CD4-positive, alpha-beta T cell treated with Interferon alpha-2 for 1 hour (primary cell): Measurements from ENCODE around the gene RASGRF1.
"Not testable (repeated sequence)": the region's sequence is repeated elsewhere in the genome, so short reads cannot be mapped to it uniquely, and the experiment has no call there.

Source experiments
- DNase-seq, 2 donors: peaks; one replicate each; pipeline ENCODE4 v3.0.0-alpha.2; 2020 to 2022

RASGRF1 gene, protein sequence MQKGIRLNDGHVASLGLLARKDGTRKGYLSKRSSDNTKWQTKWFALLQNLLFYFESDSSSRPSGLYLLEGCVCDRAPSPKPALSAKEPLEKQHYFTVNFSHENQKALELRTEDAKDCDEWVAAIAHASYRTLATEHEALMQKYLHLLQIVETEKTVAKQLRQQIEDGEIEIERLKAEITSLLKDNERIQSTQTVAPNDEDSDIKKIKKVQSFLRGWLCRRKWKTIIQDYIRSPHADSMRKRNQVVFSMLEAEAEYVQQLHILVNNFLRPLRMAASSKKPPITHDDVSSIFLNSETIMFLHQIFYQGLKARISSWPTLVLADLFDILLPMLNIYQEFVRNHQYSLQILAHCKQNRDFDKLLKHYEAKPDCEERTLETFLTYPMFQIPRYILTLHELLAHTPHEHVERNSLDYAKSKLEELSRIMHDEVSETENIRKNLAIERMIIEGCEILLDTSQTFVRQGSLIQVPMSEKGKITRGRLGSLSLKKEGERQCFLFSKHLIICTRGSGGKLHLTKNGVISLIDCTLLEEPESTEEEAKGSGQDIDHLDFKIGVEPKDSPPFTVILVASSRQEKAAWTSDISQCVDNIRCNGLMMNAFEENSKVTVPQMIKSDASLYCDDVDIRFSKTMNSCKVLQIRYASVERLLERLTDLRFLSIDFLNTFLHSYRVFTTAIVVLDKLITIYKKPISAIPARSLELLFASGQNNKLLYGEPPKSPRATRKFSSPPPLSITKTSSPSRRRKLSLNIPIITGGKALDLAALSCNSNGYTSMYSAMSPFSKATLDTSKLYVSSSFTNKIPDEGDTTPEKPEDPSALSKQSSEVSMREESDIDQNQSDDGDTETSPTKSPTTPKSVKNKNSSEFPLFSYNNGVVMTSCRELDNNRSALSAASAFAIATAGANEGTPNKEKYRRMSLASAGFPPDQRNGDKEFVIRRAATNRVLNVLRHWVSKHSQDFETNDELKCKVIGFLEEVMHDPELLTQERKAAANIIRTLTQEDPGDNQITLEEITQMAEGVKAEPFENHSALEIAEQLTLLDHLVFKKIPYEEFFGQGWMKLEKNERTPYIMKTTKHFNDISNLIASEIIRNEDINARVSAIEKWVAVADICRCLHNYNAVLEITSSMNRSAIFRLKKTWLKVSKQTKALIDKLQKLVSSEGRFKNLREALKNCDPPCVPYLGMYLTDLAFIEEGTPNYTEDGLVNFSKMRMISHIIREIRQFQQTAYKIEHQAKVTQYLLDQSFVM (N-terminal part only)

GRCh38 chr15:79090487-79091203 lies at the start of gene RASGRF1:
Gene RASGRF1 (minus strand): TSS chr15:79090780. CDS start chr15:79090498, 282 bp downstream.
- no peak for DNase-seq

DNA sequence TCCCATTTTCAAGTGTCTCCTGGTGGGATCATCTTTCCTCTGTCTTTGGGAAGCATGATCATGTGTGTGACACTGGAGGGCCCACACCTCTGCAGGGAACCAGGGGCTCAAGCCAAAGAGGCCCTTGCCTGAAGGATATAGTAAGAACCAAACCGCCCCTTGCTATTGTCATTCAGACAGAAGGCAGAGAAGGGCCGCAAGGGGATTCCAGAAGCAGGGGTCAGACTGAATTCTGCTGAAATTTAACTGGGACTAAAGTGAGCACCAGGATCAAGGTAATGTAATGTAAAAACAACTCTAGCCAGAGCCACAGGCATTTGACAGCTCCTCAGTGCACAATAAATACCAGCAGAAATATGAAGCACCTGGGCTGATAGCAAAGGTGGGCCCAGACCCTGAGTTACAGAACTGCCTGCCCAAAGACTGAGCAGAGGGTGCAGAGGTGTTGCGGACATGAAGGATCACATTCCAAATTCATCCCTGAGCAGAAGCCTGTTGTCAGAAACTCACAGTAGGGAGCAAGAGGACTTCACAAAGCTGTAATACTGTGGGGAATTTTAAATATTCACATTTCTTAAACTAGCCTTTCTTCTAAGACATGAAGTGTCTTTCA lies 46.0 kb upstream of the RASGRF1 start:
- no peak for DNase-seq

- DNase-seq = no peak
Measured at GRCh38 chr15:79133309-79133708, 42.7 kb upstream of the RASGRF1 start.

- no peak for DNase-seq
Measured at GRCh38 chr15:79132770-79133169, 42.2 kb upstream of the RASGRF1 start.

DNA sequence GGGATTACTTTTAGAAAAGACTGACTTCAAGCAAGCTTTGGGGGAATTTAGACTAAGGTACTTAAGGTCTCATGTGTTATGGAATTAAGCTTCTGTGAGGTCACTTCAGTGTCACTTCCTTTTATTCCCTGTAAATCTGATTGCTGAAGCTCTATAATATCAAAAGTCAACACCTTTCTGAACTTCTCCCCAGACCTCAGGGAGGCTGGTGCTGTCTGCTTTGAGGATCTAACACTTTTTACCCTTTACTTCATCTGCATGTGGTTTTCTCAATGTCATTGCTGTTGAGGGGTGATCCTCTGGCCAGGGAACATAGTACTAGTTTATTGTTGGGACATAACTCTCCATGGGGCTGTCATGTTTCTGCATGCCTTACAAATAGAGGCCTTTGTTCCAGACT lies 41.8 kb upstream of the RASGRF1 start:
- no peak for DNase-seq

GRCh38 chr15:79130535-79131130 lies 40.1 kb upstream of the RASGRF1 start:
- DNase-seq = no peak

DNA sequence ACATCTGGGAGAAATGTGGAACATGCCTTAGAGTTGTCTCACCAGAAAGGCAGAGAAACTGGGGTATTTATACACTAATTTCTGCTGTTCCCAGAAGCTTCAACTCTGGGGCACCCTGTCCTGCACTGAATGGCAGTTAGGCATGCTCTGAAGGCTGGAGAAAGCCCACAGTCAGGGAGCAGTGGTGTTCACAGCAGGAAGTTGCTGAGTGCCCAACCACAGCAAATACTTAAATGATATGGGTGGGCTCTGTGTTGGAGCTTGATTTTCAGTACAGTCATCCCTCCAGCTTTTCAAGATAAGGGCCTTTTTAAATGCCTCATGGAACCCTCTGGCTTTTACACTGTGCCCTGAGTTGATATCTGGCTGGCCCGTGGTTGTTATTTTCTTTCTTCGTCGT lies 38.7 kb upstream of the RASGRF1 start:
- no peak for DNase-seq

- DNase-seq = no peak
Measured at GRCh38 chr15:79128556-79128955, 38.0 kb upstream of the RASGRF1 start.

DNA sequence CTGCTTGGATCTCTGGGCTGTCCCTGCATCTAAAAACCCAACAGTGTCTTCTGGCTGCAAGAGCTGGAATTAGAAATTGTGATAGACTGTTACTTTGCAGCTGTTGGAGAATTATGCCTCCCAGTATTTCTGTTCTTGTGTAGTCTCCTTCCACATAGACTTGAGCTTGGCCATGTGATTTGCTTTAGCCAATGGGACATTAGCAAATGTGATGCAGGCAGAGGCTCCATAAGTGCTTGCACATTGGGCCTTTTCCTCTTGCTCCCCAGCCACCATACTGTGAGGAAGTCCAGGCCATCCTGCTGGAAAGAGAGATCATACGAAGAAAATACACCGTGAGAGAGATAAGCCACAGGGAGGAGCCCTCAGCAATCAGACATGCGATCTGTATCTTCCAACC lies 33.8 kb upstream of the RASGRF1 start:
- no peak for DNase-seq

DNA sequence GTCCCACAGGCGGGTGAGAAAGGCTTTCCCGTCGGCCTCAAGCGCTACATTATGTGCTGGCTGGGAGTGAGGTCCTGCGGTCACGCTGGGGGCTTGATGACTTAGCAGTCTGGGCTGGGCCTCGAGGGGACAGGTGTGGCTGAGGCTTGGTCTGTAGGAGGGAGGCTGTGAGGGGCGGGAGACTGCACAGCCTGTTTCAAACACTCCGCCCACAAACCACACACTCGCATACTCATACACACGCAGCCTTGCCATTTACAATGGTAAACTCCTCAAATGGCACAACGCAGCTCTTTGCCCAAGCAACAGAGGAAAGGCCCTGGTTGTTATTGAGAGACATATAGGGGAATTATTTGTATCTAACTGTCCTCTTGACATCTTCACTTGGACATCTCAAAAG lies 32.4 kb upstream of the RASGRF1 start:
- DNase-seq = no peak

- DNase-seq = no peak
Measured at GRCh38 chr15:79122391-79122790, 31.8 kb upstream of the RASGRF1 start.

- no peak for DNase-seq
Measured at GRCh38 chr15:79121571-79121970, 31.0 kb upstream of the RASGRF1 start.

GRCh38 chr15:79117442-79118204 lies 27.0 kb upstream of the RASGRF1 start:
- DNase-seq = no peak

DNA sequence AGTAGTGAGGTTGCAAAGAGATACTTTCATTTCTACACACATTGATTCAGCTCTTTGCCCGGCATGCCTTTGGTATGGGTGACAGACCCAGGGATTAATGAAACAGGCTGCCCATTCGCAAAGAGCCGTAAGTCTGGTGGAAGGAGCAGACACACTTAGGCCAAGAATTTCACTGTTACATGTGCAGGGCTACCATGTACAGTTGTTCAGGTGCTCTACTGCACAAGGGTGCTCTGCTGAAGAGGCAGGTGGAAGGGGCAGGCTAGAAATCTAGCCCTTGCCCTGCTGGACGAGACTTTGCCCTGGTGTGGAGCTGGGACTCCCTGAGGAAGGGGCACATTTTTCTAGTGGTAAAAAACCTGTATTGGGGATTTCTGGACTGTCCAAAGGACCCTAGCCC lies 26.2 kb upstream of the RASGRF1 start:
- DNase-seq = no peak

- DNase-seq = no peak
Measured at GRCh38 chr15:79115986-79116665, 25.5 kb upstream of the RASGRF1 start.

- DNase-seq = no peak
Measured at GRCh38 chr15:79113831-79114230, 23.3 kb upstream of the RASGRF1 start.

DNA sequence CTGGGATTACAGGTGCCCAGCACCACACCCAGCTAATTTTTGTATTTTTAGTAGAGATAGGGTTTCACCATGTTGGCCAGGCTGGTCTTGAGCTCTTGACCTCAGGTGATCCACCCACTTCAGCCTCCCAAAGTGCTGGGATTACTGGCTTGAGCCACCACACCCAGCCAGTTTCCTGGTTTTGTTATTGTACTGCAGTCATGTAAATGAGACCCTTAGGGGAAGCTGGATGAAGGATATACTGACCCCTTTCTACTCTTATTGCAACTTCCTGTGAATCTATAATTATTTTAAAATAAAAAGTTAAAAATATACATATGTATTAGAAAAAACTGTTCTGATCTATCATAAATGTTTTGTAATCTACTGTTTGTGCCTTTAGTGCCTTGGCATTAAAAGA lies 20.8 kb upstream of the RASGRF1 start:
- DNase-seq = not testable (repeated sequence)

GRCh38 chr15:79105141-79105540 lies 14.6 kb upstream of the RASGRF1 start:
- DNase-seq = no peak

DNA sequence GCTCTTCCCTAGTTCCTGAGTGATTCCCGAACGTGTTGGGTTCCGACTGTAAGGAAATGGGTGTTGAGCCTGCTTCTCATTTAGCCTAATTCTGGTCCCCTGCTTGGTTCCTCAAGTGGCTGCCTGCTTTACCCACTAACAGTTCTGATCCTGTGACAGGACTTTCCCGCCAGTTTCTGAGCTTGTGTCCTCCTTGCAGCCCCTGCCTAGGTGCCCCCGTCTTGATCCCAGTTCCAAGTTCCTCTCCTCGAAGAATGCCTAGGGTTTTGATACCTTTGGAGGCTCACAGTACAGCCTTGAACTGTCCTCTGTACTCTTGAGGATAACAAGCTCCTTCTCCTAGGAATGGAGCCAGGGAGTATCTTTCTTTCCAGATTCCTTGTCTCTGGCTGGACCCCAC lies 12.0 kb upstream of the RASGRF1 start:
- DNase-seq = no peak

DNA sequence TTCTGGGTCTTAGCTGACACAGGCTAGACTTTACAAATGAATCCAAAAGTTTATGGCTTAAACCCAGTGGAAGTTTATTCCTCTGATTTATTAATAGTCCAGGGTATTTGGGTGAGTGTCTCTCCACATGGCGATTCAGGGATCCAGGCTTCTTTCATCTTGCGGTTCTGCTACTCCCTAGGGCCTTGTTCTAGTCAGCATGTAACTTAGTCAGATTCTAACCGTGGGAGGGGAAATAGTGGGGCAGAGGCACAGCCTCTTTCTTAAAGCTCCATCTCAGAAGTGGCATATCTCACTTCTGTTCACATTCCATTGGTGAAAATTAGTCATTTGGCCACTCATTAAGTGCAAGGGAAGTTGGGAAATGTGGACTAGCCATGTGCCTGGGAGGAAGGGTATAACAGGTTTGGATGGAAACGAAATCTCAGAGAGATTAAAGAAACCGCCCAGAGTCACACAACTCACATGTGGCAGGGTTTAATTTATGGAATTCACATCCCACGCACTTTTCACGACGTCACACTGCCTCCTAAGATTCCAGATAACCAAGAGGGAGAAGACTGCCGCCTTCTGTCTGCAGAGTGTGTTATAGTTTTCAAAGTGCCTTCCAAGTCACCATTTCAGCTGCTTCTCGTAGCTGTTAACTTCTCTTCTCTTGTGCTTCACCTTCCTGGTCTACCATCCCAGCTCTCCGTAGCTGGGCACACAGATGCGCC lies 11.4 kb upstream of the RASGRF1 start:
- DNase-seq = no peak
